GM18519 (cell line): Measurements from ENCODE around the gene SLITRK2.

Source experiments
- ATAC-seq: cut with Tn5 transposase; IDR thresholded peaks from one replicate; pipeline ENCODE4 v1.9.1; 2021; ENCODE audit warnings: mild to moderate bottlenecking, moderate library complexity; ENCODE audit not compliant: unreplicated experiment, low FRiP score

The SLITRK2 gene

GRCh38 chrX:145848448-145848847 lies 30.8 kb downstream of the SLITRK2 start:
- no peak for ATAC-seq

GRCh38 chrX:145848857-145849256 lies 31.2 kb downstream of the SLITRK2 start:
- no peak for ATAC-seq

- no peak for ATAC-seq
Observed at GRCh38 chrX:145853181-145853580, 35.6 kb downstream of the SLITRK2 start.

DNA sequence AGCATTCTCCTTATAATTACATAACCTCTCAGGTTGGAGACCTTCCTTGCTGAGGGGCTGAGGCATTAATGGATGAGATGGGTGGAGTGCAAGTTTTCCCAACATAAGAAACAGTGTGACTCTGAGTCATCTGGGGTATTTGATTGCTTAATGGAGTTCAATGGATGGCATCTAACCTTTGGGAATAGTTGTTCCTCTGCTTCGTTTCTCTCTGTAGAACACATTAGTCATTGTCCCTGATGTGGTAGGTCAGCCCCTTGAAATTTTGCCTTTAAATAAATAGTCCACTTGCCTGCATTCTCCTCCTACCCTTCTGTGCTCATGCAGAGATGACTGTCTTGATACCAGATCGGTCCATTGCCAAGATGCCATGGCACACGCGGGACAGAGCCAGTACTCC lies 38.6 kb downstream of the SLITRK2 start:
- no peak for ATAC-seq

GRCh38 chrX:145861818-145862217 lies 44.2 kb downstream of the SLITRK2 start:
- ATAC-seq = no peak

- ATAC-seq = no peak
Observed at GRCh38 chrX:145865082-145865481, 47.5 kb downstream of the SLITRK2 start.
